Middle frontal gyrus (tissue), 1 donor: Measurements from ENCODE around the gene CDH4.

Experiments
- DNase-seq: peaks from one replicate; pipeline ENCODE4 v3.0.0-alpha.2; 2015; ENCODE audit warnings: low spot score; ENCODE audit errors: extremely low spot score

CDH4 gene

GRCh38 chr20:61355585-61355984 lies 103.5 kb downstream of the CDH4 start:
- no peak for DNase-seq

- no peak for DNase-seq
Observed at GRCh38 chr20:61356196-61356595, 104.1 kb downstream of the CDH4 start.

GRCh38 chr20:61357119-61357518 lies 105.1 kb downstream of the CDH4 start:
- no peak for DNase-seq

- DNase-seq = no peak
Observed at GRCh38 chr20:61359254-61359653, 107.2 kb downstream of the CDH4 start.

GRCh38 chr20:61360296-61360695 lies 108.2 kb downstream of the CDH4 start:
- DNase-seq = no peak

- DNase-seq = no peak
Observed at GRCh38 chr20:61360940-61361339, 108.9 kb downstream of the CDH4 start.

- DNase-seq = no peak
Observed at GRCh38 chr20:61361501-61361900, 109.4 kb downstream of the CDH4 start.

- DNase-seq = no peak
Observed at GRCh38 chr20:61364147-61364546, 112.1 kb downstream of the CDH4 start.

GRCh38 chr20:61366914-61367313 lies 114.9 kb downstream of the CDH4 start:
- no peak for DNase-seq

GRCh38 chr20:61369731-61370520 lies 117.9 kb downstream of the CDH4 start:
- DNase-seq = no peak

GRCh38 chr20:61370841-61371303 lies 118.8 kb downstream of the CDH4 start:
- DNase-seq = no peak

GRCh38 chr20:61371501-61372136 lies 119.6 kb downstream of the CDH4 start:
- DNase-seq = no peak

GRCh38 chr20:61372137-61373054 lies 120.3 kb downstream of the CDH4 start:
- DNase-seq = no peak

- no peak for DNase-seq
Observed at GRCh38 chr20:61373055-61373399, 121.0 kb downstream of the CDH4 start.

- no peak for DNase-seq
Observed at GRCh38 chr20:61373956-61374545, 122.0 kb downstream of the CDH4 start.

- DNase-seq = no peak
Observed at GRCh38 chr20:61376541-61377240, 124.6 kb downstream of the CDH4 start.

- DNase-seq = no peak
Observed at GRCh38 chr20:61378694-61379355, 126.8 kb downstream of the CDH4 start.

- DNase-seq = no peak
Observed at GRCh38 chr20:61379898-61380544, 128.0 kb downstream of the CDH4 start.

GRCh38 chr20:61380545-61380915 lies 128.5 kb downstream of the CDH4 start:
- DNase-seq = no peak

GRCh38 chr20:61382194-61382593 lies 130.1 kb downstream of the CDH4 start:
- DNase-seq = no peak
